SK-MEL-5 (cell line): ENCODE data around the gene STAT3. TPM values are rescaled to one million over a fixed set of nuclear protein-coding genes. Genes with fewer than 3 reads are reported as not detected.
A peak's percentile ranks its signal among the peaks of the same experiment; 100 is the strongest.
"Not testable (repeated sequence)": the region's sequence is repeated elsewhere in the genome, so short reads cannot be mapped to it uniquely, and the experiment has no call there.

Experiments used
- DNase-seq: peaks from one replicate; pipeline ENCODE4 v3.0.0-alpha.2; 2016; ENCODE audit warnings: low read depth, low spot score
- in situ Hi-C: cut with HindIII; loops from 2 replicates; pipeline ENCODE4 v1.10.0; 2016; ENCODE audit warnings: low sequenced_read_pairs, high pct_unique_total_duplicates, low pct_unique_long_range_greater_than_20kb
- total RNA-seq: library from RNA; depleted of rRNA; stranded (reverse); fragments of >200 nt; shearing (Covaris generic); gene quantifications from 2 replicates; pipeline ENCODE4 v1.2.3, GENCODE V29; 2014

STAT3 gene
- total RNA-seq, 1 experiment from 2014 or later, result 99.5 TPM

DNA sequence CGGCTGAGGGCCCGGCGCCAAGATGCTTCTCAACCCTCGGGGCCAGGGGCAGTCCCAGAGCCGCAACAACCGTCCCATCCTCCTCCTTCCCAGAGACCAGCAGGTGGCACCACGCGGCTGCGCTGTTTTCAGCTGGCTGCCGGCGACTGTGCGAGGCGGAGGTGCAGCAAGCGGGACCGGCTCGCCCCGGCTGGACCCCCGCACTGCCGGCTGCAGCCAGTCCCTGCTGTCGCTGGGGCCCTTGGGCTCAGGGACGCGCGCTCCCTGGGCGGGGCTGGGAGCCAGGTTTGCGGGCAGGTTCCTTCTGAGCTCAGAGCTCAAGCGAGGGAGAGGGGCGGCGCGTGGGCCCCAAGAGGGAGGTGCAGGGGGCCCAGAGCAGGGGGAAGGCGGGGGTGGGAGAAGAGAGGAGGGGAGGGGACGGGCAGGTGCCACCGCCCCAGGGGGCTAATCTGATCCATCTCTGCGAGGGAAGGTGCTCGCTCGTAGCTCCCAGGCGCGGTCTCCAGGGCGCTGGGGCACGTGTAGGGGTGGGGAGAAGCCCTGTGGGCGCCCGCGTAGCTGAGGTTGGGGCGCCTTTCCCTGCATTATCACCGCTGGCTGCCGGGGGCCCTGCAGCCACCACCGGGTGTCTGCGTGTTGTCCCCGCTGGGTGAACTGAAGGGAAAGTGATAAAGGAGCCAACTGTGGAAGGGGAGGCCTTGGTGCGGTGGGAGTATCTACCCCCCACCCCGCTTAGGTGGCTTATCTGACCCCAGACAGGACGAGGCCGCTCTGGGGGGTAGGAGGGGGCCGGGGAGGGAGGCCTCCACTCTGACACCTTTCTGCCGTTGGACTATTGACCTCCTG is 75.7 kb downstream of the STAT3 start:
- DNase-seq, result peak; percentile 68
- in situ Hi-C loops, result loop anchor here (25.0 kb wide), 1 partner anchor 200 kb away; no protein-coding TSS in a partner anchor

DNA sequence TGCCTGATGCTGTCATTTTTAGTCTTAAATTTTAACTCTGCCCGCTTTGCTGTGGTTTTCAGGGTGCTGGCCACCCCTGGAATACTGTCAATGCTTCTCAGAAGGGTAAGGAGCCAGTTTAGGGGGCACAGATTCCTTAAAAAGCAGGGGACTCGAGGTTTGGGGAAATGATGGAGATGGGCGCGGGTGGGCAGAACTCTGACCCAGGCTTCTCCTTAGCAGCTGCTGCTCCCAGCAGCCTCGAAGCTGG is 76.3 kb downstream of the STAT3 start:
- in situ Hi-C loops, result loop anchor here (25.0 kb wide), 1 partner anchor 200 kb away; no protein-coding TSS in a partner anchor
- no peak for DNase-seq

DNA sequence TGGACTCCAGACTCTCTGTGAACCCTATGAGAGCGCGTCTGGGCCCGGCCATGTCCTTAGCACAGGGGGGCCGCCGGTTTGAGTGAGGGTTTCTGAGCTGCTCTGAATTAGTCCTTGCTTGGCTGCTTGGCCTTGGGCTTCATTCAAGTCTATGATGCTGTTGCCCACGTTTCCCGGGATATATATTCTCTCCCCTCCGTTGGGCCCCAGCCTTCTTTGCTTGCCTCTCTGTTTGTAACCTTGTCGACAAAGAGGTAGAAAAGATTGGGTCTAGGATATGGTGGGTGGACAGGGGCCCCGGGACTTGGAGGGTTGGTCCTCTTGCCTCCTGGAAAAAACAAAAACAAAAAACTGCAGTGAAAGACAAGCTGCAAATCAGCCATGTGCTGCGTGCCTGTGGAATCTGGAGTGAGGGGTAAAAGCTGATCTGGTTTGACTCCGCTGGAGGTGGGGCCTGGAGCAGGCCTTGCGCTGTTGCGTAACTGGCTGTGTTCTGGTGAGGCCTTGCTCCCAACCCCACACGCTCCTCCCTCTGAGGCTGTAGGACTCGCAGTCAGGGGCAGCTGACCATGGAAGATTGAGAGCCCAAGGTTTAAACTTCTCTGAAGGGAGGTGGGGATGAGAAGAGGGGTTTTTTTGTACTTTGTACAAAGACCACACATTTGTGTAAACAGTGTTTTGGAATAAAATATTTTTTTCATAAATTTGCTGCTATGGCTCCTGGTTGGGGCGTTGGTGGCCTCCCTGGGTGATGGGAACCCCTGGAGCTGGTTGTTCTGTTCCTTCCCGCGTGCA is 76.8 kb downstream of the STAT3 start:
- DNase-seq, result peak; percentile 26
- in situ Hi-C loops, result loop anchor here (25.0 kb wide), 1 partner anchor 201 kb away; no protein-coding TSS in a partner anchor

DNA sequence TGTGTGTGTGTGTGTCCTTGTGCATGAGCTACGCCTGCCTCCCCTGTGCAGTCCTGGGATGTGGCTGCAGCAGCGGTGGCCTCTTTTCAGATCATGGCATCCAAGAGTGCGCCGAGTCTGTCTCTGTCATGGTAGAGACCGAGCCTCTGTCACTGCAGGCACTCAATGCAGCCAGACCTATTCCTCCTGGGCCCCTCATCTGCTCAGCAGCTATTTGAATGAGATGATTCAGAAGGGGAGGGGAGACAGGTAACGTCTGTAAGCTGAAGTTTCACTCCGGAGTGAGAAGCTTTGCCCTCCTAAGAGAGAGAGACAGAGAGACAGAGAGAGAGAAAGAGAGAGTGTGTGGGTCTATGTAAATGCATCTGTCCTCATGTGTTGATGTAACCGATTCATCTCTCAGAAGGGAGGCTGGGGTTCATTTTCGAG is 77.4 kb downstream of the STAT3 start:
- in situ Hi-C loops, result loop anchor here (25.0 kb wide), 1 partner anchor 202 kb away; no protein-coding TSS in a partner anchor
- DNase-seq, result no peak

DNA sequence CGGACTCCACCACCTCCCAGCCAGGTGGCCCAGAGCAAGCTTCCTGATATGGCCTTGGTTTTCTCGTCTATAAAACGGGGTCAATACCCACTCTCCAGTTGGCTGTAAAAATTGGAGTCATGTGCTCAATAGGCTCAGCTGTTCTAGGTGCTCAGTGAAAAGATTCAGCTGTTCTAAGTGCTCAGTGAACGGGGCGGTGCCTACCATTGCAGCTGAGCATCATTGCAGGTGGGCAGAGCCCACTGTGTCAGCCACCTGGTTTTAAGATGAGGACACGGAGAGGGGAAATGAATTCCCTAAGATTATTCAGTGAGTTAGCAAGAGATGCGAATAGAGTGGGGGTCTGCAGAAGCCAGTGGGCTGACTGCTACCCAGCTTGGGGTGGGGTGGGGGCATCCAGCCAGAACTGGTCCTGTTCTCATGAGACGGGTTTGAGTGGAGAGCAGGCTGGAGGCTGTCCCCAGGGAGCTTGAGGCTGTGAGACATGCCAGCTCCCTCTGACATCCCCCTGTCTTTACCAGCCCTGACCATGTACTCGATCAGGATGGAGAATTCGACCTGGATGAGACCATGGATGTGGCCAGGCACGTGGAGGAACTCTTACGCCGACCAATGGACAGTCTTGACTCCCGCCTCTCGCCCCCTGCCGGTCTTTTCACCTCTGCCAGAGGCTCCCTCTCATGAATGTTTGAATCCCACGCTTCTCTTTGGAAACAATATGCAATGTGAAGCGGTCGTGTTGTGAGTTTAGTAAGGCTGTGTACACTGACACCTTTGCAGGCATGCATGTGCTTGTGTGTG is 78.1 kb downstream of the STAT3 start:
- DNase-seq, result peak; percentile 63
- in situ Hi-C loops, result loop anchor here (25.0 kb wide), 1 partner anchor 202 kb away; no protein-coding TSS in a partner anchor

DNA sequence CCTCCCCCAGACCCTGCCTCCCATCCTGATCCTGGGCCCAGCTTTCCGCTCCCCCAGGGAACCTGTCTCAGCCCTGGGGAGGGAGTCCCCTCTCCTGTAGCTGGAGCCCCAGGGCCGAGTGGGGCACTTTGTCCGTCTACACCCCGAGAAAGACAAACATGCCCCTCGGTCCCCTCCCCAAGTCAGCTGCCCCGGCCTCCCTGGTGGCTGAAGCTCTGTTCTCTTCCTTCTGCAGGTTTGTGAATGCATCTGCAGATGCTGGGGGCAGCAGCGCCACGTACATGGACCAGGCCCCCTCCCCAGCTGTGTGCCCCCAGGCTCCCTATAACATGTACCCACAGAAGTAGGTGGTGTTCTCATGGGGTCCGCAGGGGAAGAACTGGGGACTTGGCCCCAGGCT is 79.1 kb downstream of the STAT3 start:
- in situ Hi-C loops, result loop anchor here (25.0 kb wide), 1 partner anchor 203 kb away; no protein-coding TSS in a partner anchor
- no peak for DNase-seq

DNA sequence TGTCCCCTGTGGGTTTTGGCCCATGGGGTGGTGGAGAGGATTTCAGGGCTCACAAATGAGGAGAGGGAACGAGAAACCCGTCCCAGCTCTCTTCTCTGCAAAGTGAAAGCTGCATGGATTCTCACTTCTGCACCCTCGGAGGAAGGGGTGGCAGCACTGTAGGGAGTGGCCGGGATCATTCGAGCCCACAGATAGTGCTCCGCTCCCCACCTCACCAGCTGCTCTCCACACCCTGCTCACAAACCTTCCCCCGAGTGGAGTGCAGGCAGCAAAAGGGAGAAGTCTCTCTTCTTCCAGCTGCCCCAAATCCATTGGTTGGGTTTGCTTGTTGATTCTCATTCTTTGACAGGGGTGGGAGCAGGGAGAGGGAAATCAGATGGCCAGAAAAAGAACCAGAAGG is 79.8 kb downstream of the STAT3 start:
- no peak for DNase-seq
- in situ Hi-C loops, result loop anchor here (25.0 kb wide), 1 partner anchor 204 kb away; no protein-coding TSS in a partner anchor

DNA sequence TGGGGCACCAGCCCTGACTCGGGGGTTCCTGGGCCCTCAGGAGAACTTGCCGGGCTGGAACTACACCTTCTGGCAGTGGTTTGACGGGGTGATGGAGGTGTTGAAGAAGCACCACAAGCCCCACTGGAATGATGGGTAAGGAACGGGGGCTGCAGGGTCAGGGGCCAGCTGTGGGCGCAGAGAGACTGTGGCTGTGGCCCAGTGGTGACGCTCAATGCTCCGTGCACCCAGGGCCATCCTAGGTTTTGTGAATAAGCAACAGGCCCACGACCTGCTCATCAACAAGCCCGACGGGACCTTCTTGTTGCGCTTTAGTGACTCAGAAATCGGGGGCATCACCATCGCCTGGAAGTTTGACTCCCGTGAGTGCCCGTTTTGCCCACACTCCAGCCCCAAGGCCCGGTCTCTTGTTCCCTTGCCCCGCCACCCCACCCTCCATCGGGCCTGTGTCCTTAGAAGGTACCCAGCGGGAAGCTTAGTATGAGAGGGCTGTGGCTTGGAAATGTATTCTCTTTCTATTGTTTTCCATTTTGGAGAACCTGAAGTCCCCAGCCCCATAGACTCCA is 80.8 kb downstream of the STAT3 start:
- DNase-seq, result no peak
- in situ Hi-C loops, result loop anchor here (25.0 kb wide), 1 partner anchor 205 kb away; no protein-coding TSS in a partner anchor

DNA sequence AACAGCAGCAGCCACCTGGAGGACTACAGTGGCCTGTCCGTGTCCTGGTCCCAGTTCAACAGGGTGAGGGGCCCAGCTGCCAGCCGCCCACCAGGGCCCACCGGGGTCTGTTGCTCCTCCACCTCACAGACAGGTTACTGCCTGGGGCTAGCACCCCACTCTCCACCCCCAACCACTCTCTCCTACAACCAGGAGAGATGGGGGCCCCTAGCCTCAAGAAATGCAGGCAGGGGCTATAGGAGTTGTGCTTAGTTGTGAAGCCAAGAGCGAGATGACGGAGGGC is 81.9 kb downstream of the STAT3 start:
- in situ Hi-C loops, result loop anchor here (25.0 kb wide), 1 partner anchor 206 kb away; no protein-coding TSS in a partner anchor
- DNase-seq, result no peak

DNA sequence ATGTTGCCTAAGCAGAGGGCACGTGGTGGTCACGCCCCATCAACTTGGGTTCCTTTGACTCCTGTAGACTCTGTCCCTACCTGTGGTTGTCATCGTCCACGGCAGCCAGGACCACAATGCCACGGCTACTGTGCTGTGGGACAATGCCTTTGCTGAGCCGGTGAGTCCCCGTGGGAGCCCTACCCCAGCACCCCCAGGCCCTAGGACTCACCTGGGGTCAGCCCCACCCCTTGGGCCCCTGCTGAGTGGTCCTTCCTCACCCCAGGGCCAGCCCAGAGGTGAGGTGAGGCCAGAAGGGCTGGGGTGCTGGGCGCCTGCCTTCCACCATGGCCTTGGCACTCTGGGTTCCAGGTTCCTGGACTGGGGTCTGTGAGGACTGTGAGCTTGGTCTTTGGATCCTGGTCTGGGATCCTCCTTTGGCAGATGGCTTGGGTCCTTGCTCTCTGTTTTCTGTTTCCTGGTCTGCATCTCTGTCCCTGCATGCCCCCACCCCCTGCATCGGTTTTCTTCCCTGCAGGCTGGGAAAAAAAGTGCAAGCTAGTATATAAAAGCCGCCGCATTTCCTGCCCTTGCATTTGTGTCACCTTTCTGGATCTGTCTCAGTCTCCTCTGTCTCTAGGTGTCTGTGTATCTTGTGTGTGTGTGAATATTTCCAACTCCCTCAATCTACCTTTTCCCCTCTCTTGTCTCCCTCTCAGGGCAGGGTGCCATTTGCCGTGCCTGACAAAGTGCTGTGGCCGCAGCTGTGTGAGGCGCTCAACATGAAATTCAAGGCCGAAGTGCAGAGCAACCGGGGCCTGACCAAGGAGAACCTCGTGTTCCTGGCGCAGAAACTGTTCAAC is 82.5 kb downstream of the STAT3 start:
- in situ Hi-C loops, result loop anchor here (25.0 kb wide), 1 partner anchor 207 kb away; no protein-coding TSS in a partner anchor
- no peak for DNase-seq

DNA sequence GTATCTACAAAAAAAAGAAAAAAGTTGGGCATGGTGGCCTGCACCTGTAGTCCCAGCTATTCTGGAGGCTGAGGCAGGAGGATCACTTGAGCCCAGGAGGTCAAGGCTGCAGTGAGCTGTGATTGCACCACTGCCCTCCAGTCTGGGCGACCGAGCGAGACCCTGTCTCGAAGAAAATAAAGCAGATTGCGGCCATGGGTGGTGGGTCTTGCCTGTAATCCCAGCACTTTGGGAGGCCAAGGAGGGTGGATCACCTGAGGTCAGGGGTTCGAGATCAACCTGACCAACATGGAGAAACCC is 83.3 kb downstream of the STAT3 start:
- in situ Hi-C loops, result loop anchor here (25.0 kb wide), 1 partner anchor 207 kb away; no protein-coding TSS in a partner anchor
- not testable (repeated sequence) for DNase-seq

DNA sequence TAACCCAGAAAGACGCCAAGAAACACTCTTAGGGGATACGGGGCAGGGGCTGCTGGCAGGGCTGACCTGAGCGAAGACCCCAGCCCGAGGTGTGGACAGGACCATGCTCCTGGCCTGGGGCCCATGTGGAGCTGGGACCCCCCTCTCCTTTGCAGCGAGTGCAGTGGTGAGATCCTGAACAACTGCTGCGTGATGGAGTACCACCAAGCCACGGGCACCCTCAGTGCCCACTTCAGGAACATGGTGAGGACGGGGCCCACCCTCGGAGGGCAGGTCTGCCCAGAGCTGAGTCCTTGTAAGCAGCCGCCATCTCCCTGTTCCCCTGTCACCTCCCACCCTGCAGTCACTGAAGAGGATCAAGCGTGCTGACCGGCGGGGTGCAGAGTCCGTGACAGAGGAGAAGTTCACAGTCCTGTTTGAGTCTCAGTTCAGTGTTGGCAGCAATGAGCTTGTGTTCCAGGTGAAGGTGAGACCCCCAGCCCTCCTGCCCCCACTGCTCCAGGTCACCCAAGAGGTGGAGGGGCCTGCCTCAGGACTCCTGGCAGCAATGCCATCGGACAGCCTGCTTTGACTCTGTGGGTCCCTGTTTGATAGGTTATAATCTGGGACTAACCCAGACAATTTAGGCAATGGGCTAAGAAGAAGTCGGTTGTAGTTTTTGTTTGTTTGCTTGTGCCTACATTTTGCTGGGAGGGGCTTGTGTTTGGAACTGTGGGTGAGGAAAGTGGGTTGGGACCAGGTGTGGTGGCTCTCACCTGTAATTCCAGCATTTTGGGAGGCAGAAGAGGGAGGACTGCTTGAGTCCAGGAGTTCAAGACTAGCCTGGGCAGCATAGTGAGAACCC is 83.8 kb downstream of the STAT3 start:
- in situ Hi-C loops, result loop anchor here (25.0 kb wide), 1 partner anchor 208 kb away; no protein-coding TSS in a partner anchor
- no peak for DNase-seq

DNA sequence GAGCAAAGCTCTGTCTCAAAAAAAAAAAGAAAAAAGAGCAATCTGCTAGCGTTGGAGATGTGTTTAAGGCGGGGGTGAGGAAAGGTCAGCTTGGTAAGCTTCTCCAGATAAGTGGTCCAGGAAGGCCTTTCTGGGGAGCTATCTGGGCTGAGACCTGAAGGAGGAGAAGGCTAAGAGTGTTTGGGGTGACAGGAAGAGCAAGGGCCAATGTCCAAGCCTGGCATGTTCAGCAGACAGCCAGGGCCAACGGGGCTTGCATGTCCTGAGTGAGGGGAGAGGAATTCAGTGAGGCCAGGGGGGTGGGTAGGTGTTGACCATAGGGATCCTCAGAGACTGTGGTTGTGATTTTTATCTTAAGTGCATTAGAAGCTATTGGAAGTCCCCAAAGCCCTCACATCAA is 84.5 kb downstream of the STAT3 start:
- in situ Hi-C loops, result loop anchor here (25.0 kb wide), 1 partner anchor 209 kb away; no protein-coding TSS in a partner anchor
- no peak for DNase-seq

DNA sequence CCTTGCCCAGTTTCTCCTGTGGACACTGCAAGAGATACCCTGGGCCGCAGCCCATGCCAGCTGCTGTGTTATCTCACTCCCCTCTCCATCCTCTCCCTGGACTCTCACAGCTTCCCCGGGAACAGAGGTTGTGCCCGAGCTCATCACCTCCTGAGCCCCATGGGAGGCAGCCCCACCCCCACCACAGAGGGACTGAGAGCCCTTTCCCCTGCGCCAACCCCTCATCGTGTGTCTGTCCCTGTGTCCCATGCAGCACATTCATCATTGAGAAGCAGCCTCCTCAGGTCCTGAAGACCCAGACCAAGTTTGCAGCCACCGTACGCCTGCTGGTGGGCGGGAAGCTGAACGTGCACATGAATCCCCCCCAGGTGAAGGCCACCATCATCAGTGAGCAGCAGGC is 87.2 kb downstream of the STAT3 start:
- DNase-seq, result no peak
- in situ Hi-C loops, result loop anchor here (25.0 kb wide), 1 partner anchor 211 kb away; no protein-coding TSS in a partner anchor

DNA sequence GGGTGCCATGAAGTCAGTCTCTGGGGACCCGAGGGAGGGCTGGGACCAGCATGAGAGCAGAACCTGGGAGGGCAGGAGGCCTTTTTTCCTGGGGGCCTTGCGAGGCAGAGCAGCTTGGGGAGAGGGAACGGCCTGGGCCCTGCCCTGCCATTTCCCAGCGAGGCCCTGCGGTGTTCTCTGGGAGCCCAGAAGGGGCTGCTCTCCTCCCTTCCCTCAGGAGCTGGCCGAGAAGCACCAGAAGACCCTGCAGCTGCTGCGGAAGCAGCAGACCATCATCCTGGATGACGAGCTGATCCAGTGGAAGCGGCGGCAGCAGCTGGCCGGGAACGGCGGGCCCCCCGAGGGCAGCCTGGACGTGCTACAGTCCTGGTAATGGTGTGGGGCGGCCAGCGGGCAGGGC is 88.3 kb downstream of the STAT3 start:
- in situ Hi-C loops, result loop anchor here (25.0 kb wide), 1 partner anchor 212 kb away; no protein-coding TSS in a partner anchor
- not testable (repeated sequence) for DNase-seq

DNA sequence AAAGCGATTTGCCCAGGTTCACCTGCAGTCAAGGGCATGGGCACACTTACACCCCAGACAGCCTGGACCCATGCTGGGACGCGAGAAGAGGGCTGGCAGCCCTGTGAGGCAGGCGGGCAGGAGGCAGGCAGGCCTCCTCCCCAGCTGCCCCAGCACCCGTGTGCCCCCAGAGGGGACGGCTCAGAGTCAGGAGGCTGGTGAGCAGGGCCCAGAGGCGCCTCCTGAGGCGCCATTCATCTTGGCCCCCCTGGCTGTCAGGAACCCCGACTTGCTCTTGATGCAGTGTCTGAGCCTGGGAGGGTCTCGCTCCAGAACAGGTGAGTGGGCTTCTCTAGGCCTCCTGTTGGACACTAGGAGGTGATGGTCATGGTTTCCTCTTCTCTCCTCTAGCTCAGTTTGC is 88.9 kb downstream of the STAT3 start:
- DNase-seq, in situ Hi-C loops: not testable (repeated sequence)
